ENCODE measurements around the gene ABCA3. TPM values are rescaled to one million over a fixed set of nuclear protein-coding genes. Genes with fewer than 3 reads are reported as not detected.

ABCA3 gene
- total RNA-seq, 1 donor from 2014 or later: 3.5 TPM

DNA sequence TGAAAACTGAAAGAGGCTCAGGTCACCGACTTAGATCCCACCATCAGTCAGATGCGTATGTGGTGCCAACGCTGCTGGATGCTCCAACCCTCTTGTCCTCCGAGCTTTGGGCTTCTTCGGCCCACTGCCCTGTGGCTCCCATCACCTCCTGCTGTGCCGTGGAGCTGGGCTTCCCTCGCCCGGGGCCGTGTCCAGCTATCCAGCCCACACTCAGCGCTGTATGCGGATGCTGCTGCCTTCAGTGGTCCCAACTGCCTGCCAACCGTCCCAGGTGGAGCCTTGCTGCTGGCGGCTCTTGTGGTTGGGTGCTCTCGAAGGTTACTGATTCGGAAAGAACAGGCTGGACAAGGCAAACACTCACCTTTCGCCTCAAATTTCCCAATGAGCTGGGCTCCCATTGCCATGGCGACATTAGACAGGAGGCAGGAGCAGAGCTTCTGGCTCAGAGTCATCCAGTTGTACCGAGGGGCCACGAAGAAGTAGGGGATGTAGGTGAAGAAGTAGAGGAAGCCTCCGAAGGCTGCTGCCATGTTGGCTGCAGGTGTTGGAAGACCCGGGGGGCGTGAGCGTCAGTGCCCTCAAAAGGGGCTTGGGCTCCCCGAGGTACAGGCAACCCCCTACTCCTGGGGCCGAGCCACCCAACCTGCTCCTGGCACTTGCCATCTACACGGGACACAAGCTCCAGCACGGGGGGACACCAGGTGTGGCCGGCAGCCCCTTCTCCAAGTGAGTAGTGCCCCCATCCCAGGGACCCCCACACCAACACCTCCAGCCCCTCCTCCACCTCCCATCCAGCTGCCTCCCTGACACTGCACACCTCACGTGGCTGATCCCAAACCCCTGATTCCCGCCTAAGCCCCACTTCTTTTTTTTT is 32.2 kb downstream of the ABCA3 start:
- no peak for DNase-seq

DNA sequence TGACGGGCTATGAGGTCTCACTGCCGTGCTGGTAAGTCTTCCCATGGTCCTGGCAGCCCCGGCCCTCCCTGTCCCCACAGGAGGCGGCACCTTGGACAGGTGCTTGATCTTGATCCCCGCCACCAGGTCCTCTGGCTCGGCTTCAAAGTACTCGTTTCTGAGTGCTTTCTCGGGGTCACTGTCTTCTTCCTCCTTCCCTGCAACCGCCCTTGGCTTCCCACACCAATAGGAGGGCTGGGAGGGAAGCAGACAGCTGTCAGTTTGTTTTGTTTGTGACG is 40.7 kb downstream of the ABCA3 start:
- no peak for DNase-seq

DNA sequence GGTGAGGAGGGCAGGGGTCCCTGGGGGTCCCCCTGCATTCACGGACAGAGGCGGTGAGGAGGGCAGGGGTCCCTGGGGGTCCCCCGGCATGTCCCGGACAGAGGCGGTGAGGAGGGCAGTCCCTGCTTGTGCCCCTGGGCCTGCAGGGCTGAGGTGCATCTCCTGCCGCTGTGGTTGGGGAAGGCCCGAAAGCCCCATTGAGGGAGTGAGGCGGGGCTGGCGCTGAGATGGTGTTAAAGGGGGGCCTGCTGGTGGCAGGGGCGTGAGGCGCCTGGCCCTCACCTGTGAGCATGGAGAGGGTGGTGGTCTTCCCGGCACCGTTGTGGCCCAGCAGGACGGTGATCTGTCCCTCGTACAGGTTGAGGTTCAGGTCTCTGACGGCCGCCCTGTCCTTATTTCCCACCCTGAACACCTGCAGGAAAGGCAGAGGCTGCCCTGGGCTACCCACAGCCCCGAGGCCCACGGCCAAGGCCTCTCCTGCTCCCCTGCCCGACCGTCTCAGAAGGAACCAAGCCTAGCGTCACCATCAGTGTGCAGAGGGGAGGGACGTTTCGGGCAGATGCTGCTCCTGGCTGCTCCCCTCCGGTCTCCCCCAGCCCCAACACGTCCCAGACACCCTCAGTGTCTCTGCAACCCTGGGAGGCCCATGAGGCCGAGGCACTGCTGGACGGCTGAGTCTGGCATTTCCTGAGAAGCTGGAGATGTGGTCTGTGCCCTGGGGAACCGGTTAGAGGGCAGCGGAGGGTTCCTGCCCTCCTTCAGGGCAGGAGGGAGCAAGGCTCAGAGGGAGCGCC is 41.2 kb downstream of the ABCA3 start:
- no peak for DNase-seq

DNA sequence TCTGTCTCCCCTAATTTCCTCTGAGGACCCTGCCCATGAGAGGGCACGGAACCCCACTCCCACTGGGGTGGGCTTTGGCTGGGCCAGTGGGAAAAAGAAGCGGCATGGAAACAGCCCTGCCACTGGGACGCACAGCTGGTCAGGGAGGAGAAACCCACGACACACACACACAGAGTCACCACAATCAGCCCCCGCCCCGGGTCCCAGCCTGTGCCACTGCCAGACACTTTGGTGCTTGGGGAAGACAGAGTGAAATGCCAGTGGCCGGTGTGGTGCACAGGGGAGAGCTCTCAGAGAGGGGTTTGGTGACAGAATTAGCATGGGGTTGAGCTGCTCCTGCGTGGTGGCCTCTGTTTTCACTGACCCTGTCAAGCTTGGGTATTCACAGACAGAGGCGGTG is 41.9 kb downstream of the ABCA3 start:
- DNase-seq: no peak

DNA sequence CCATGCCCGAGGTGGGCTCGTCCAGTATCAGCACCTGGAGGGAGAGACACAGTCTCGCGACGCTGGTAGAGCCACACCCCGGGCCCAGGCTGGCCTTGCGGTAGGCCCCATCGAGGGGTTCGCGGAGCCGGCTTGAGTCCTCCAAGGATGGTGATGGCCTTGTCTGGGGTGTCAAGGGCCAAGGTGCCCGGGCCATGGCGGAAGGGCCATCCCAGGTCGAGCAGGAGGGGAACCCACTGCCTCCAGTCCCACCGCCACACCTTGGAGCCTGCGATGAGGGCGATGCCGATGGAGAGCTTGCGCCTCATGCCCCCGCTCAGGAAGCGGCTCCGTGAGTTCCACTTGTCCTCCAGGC is 43.0 kb downstream of the ABCA3 start:
- DNase-seq: no peak

DNA sequence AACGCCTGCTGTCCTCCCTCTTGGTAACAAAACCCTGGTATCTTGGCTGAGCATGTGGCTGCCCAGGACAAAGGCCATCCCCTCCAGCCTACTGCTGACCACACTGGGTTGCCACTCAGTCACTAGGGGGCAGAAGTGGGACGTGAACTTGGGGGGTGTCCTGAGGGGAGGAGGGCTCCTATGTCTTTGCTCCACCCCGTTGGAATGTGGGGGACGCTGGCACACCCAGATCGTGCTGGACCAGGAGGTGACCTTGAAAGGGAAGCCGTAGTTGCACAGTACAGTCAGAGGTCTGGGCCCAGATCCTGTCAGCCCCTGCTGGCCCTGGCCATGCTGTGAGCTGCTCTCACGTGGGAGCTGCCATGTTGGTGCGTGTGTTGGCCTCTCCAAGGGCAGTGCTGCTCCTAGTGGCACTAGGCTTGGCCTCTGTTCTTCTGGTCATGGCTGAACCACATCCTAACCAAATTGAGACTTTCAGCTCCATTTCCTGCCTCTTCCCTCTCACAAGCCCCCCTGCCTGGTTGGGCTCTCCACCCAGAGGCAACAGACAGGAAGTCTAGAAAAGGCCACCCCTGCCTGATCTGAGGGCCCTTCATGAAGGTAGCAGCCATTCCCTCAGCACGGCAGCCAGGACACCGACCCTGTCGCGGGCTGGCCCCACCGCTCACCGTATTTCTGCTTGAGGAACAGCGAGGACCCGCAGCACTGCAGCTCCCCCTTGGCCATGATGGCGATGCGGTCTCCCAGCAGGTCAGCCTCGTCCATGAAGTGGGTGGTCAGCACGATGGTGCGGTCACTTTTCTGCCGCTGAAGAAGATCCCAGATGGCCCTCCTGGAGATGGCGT is 43.6 kb downstream of the ABCA3 start:
- no peak for DNase-seq

DNA sequence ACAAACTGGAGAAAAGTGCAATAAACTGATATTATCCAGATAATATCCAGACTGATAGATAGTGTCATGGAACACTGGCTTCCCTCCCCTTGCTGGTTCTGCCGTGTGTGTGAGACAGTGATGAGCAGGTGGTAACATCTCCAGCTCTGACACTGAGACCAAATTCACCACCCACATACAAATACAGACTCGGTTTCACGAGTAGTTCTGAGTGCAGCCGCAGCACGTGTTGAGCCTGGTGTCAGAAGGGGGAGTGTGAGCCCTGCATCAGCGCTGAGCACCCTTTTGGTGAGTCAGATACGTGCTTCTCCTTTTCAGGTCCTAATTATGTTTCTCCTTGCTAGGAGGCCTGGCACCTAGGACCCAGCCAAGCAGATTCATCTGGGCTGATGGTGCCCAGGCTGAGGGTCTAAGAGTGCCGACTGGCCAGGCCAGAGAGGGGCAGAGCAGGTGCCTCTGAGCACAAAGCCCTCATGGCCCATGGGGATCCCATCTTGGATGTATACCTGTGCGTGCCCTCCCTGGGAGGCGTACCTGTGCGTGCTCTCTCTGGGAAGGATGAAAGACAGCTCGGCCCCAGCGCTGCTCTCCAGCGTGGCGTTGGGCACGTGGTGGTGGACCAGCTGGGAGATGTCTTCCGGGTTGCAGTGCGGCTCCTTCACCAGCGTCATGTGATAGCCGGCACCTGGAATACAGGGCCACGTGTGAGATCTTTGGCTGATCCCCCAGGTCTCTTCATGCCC is 45.3 kb downstream of the ABCA3 start:
- no peak for DNase-seq

DNA sequence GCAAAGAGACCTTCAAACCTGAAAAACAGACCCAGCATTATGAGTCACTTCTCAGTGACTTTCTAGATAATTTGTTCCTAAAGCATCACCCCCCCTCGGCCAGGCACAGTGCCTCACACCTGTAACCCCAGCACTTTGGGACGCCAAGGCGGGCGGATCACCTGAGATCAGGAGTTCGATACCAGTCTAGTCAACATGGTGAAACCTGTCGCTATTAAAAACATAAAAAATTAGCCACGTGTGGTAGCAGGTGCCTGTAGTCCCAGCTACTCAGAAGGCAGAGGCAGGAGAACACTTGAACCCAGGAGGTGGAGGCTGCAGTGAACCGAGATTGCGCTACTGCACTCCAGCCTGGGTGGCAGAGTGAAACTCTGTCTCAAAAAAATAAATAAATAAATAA is 48.3 kb downstream of the ABCA3 start:
- DNase-seq: no peak

DNA sequence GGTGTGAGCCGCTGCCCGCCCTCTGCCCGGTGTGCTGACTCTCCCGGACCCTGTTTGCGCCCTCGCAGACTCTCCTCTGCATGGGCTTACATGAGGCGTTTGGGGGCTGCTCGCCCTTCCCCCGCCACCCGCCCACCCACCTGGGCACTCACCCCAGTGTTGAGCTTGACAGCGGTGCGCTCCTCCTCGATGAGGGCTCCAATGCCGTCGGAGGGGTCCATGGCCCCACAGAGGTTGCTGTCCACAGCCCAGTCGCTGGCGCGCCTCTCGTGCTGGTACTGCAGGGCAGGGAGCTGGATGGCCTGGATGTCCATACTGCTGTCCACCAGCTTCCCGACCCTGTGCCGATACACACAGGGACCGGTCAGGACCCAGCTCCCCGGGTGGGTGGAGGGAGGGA is 51.2 kb downstream of the ABCA3 start:
- no peak for DNase-seq

DNA sequence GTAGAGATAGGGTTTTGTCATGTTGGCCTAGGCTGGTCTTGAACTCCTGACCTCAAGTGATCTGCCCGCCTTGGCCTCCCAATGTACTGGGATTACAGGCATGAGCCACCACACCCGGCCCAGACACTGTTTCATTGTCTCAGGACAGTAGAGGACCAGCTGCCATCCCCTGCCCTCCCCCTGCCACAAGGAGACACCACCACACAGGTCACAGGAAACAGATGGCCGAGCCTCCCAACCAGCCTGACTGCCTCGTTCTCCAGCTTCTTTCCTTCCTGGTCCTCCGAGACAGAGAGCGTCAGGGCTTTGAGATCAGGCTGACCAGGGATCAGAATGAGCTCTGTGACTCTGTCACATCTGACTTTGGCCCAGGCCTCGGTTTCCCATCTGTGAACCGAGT is 51.8 kb downstream of the ABCA3 start:
- DNase-seq: no peak

DNA sequence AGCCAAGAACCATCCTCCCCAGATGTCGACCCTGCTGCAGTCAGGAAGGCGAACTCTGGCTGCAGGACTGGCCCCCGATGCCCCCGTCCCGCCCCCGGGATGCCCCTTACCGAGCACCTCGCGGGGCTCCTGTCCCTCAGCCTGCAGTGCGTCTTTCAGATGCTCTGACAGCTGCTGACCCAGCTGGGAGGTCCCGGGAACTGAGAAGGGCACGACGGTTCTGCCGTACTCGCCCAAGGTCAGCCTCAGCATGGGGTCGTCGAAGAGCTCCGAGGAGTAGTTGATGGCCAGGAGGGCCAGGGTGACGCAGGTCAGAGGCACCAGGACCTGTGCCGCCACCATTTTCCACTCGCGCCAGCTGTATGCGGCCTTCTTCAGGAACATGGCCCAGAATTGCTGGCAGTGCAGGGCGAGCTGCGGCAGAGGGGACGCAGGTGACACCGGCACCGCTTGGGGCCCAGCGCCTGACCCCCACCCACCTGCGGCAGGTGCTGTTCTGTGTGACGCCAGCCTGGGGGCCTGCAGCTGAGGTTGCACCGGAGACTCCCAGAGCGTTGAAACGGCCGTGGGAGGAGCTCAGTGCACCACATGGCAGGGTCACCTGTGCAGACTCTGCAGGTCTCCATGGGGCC is 52.5 kb downstream of the ABCA3 start:
- DNase-seq: no peak

DNA sequence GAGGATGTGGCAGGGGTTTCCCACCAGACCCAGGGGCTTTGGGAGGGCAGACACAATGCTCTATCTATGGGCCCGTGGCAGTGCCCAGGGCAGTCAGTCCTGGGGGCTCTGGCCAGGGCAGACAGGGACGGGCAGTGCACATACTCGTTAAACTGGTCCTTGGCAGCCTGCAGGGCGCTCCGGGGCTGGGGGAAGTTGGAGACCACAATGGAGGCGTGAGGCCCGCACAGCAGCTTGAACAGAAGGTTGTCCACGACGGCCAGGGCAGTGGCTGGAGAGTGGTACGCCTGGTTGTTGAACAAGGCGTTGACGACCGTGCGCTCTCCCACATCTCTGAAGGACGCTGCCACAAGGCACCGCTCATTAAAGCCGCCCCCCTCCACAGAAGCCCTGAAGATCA is 54.0 kb downstream of the ABCA3 start:
- DNase-seq: no peak

DNA sequence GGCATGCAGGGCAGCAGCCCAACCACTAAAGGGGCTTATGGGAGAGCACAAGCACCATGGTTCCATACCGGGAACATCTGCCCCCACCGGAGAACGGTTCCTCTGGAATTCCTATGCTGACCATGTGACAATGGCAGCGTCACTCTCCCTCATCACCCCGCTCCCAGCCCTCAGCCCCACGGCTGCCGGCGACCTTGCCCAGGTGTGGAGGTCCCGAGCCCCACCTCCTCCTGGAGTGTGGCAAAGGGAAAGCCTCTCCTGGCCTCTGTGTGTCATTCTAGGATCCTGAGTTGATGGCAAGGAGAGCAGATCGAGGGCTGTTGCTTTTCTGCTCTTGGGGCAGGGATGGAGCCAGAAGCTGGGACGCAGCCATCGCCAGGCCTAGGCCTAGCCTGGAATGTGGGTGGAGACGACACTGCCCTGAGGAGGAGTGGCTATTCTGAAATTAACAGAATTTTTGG is 54.8 kb downstream of the ABCA3 start:
- DNase-seq: no peak

DNA sequence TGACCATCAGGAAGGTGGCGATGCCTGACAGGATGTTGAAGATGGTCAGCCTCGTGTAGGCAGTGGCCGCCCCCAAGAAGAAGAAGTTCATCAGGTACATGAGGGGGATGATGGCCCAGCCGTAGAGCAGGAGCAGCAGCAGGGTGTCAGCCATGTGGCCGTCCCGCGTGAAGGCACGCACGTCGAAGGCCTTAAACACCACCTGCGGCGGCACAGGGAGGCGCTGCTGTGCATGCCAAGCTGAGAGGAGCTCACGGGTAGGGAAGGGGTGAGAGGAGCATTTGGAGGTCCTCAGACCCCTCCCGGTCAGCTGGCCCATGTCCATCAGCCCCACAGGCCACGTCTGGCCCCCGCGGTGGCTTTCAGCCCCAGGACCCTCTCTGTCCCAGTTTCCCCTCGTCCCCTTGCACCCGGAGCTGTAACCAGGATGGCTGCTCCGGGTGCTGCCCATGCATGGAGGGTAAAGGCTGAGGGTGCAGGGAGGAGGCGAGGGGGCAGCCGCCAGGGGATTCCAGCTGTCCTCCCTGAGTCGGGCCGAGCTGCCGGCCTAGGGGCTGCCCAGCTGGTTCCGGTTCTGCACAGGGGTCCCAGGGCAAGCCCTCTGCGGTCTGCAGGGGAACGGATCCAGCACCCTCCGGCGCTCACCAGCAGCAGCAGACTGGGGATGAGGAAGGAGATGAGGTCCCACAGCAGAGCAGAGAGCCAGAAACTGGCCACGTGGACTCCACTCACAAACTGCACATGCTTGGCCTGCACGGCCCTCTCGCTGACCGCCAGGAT is 55.5 kb downstream of the ABCA3 start:
- DNase-seq: no peak

DNA sequence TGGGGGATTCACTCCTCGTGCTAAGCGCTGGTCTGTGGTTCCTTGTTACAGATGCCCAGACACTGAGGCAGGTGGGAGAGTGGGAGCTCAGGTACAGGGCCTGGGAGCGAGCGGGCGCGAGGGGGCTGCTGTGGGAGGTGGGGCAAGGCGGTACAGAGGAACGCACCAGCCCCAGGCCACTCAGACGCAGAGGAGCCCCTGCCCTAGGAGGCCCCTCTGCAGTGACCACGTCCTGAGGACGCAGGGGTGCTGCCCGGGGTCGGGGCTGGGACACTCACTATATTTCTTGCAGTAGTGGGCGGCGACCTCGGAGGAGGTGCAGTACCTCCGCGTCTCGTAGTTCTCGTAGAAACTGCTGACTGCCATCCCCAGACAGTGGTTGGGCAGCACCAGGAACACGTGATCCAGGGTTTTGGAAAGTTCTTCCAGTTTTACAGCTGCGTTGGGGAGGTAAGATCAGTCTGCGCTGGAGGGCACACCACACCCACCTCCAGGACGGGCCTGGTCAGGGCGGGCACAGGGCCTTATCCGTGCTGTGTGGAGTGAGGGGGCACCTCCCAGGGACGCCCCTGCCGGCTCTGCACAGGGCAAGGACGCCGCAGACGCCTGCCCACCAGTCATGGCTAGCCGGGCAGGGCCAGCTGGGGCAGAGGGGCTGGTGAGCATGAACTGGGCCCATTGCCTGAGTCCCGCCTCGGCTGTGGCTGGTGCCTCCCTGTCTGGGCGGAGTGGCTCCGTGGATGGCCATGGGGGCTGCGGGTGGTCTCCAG is 56.3 kb downstream of the ABCA3 start:
- DNase-seq: no peak

DNA sequence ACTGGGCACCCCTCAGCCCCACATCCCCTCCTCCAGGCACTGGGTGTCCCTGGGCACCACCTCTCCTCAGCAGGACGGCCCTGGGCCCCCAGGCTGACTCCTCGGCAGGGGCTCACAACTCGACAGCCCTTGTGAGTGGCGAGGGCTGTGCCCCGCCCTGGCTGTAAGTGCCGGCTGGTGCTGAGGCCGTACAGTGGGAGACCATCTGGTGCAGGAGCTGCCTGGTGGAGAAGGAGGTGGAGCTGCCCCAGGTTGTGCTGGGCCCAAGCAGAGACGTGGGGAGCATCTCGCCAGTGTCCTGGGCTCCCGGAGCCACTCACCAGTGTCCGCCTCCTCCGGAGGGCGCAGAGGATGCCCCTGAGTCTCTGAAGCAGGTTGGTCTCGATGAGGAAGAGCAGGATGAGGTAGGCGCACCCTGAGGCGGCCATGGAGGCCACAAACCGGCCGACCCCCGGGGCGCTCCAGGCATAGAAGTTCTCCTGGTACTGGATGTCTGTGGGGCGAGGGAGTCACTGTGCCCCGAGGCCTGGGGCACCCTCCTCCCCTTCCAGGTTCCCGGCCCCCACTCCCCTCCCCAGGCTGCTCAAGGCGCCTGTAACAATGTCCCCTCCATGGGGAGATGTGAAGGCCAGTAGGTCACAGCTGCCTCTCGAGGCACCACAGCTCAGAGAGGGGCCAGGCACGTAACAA is 57.5 kb downstream of the ABCA3 start:
- DNase-seq: no peak

DNA sequence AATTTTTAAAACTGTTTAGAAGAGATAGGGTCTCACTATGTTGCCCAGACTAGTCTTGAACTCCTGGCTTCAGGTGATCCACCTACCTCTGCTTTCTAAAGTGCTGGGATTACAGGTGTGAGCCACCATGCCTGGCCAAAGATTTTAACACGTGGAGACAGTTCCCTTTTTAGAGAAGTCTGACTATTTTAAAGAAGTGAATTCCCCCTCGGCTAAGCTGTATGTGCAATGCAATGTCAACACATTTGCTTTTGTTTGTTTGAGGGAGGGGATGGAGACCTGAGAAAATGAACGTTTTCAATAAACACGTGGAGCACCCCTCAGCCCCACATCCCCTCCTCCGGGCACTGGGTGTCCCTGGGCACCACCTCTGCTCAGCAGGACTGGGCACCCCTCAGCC is 58.3 kb downstream of the ABCA3 start:
- no peak for DNase-seq

DNA sequence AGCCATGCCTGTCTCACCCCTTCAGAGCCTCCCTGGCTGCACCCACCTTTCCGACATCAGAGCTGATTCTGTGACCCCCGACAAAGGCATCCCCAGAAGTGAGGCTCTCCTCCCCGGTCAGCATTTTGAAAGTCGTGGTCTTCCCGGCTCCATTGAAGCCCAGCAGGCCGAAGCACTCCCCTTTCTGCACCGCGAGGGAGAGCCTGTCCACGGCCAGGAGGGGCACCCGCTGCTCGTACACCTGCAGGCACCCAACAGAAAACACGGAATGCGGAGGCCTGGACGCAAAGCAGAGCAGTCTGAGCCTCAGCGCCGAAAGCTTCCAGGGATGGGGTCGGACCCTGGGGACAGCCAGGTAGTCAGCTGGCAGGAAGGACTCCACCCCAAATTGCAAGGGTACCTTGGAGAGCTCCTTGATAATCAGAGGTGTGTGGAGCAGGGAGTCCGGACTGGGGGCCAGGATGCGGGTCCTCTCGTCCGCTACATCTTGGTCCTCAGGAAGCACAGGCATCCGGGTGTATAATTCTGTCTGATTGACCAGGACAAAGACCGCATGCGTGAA is 59.5 kb downstream of the ABCA3 start:
- no peak for DNase-seq

DNA sequence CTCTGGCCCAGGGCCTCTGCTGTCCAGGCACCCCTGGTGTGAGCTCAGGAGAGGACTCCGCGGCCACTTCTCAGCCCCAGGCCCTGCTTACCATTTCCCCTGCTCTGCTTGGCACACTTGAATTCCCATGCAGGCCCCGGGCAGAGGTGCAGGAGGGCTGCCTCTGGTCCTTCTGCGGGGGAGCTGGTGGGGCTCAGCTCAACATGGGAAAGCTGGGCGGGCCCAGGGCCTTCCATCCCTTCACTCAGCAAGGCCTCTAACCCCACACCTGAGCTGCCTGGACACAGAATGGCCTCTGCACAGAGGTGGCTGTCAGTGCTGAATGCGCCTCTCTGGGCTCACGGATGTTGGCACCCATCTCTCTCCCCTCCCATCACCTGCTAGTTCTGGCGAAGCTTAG is 60.1 kb downstream of the ABCA3 start:
- DNase-seq: no peak
